ENCODE data around the gene RTP1. TPM values are rescaled to one million over a fixed set of nuclear protein-coding genes. Genes with fewer than 3 reads are reported as not detected.
A peak's percentile ranks its signal among the peaks of the same experiment; 100 is the strongest.
"Not testable (repeated sequence)": the region's sequence is repeated elsewhere in the genome, so short reads cannot be mapped to it uniquely, and the experiment has no call there.

RTP1 gene, protein sequence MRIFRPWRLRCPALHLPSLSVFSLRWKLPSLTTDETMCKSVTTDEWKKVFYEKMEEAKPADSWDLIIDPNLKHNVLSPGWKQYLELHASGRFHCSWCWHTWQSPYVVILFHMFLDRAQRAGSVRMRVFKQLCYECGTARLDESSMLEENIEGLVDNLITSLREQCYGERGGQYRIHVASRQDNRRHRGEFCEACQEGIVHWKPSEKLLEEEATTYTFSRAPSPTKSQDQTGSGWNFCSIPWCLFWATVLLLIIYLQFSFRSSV
- not detected for total RNA-seq
- long read RNA-seq: 0 reads

DNA sequence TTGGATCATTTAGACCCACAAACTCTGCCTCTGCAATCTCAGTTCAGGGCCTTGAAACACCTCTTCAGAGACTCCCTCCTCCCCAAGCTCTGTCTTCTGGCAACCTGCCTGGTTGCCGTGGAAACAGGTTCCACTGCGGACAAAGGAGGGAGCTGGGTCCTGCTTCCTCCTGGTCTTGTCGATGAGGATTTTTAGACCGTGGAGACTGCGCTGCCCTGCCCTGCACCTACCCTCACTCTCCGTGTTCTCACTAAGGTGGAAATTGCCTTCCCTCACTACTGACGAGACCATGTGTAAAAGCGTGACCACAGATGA is at the start of gene RTP1:
Gene RTP1, plus strand, starts transcription at position 152 of the 315 bp plus-strand sequence. Its CDS starts 30 bp downstream, at position 182.
- intact Hi-C loops (cut with DNase I, micrococcal nuclease): no loop called here
- ATAC-seq: no peak
- DNase-seq: no peak

DNA sequence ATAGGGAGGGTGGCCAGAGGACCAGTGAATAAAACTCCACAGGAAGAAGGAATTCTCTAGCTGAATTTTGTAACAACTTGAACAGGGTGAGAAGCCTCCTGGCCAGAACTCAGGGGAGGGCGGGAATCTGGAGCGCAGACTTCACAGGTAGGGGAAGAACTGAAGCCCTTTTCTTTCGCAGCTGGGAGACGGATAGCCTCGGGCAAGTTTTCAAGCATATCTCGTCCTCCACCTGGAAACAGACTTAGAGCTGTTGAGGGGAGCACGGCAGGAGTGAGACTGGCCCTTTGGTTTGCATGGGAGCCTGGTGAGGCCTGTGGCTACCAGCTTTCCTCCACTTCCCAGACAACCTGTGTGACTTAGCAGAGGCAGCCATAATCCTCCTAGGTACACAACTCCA is 47.1 kb upstream of the RTP1 start:
- intact Hi-C loops (cut with DNase I, micrococcal nuclease): no loop called here
- ATAC-seq: no peak
- no peak for DNase-seq

DNA sequence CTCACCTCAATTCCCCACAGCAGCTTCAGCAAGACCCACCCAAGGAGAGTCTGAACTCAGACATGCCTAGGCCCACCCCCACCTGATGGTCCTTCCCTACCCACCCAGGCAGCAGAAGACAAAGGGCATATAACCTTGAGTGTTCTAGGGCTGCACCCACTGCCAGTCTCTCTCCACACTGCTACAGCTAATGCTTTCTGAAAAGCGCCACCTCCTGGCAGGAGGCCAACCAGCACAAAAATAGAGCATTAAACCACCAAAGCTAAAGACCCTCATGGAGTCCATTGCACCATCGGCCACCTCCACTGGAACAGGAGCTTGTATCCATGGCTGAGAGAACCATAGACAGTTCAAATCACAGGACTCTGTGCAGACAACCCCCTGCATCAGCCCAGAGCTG is 46.7 kb upstream of the RTP1 start:
- ATAC-seq: no peak
- DNase-seq: peak in 1 of 2 donors; percentile 51
- intact Hi-C loops (cut with DNase I, micrococcal nuclease): no loop called here

DNA sequence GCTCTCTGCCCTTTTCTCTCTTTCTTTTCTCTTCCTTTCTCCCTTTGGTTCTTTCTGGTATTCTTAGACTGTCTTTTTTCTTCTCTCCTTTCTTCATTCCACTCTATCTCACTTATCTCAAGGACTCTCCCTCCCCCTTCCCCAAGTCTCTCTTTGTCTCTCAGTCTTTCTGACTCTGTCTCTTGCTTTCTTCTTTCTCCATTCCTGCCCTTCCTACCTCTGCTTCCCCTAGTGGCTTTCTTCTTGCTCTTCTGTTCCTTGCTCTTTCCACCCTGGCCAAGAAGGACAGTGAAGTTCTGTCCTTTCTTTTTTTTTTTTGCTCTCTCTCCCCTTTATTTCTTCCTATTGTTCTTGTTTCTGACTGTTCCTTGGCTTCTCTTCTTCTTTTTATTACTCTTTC is 35.7 kb upstream of the RTP1 start:
- ATAC-seq: no peak
- intact Hi-C loops (cut with DNase I, micrococcal nuclease): loop anchor here in 1 of 2 donors (10.0 kb wide), 1 partner anchor 307 kb away; no protein-coding TSS in a partner anchor
- no peak for DNase-seq

DNA sequence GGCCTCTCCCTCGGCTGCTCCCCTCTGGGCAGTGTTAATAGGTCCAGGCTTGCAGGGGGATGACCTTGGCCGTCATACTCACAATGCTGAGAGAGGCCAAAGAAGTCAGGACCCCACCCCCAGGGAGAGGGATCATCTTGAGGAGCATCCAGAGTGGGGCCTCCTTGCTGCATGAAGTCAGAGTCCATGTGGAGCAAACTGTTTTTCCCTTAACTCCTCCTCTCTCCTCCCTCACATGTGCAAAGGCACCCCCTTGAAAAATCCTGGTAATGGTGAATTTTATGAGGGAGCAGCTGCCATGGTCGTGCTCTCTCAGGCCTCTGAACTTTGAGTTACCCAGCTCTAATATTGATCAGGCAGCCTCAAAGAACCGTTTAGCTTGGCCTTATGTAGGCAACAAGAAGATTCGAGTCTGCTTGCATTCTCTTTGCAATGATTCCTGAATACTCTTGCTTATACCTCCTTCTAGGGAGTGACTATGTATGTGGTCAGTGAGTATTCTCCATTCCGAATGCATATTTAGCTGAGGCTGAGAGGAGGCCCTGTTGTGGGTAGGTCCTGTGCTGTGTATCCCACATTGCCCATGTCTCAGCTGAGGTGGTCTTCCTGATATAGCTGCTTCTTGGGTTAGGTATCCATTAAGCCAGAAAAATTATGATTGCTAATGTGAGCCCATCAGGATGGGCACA is 34.9 kb upstream of the RTP1 start:
- intact Hi-C loops (cut with DNase I, micrococcal nuclease): loop anchor here in 1 of 2 donors (10.0 kb wide), 1 partner anchor 308 kb away; no protein-coding TSS in a partner anchor
- DNase-seq: no peak
- ATAC-seq: no peak

DNA sequence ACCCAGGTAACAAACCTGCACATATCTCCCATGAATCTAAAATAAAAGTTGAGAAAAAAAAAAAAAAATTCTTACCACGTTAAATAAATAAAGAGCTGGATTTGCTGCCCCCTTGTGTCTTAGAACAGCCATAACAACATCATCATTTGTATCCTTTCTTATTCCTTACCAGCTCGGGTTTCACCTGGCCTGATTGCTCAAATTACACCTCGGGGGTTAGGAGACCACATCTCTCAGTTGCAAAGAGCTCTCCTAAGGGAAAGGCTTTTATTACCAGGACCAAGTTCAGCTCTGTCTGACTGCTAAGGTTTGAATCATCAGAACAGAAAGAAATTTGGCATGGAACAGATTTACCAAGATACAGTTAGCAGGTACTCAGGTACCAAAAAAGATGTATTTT is 32.1 kb upstream of the RTP1 start:
- DNase-seq (no peak), ATAC-seq (peak; percentile 46)
- intact Hi-C loops (cut with DNase I, micrococcal nuclease): loop anchor here in 1 of 2 donors (5.0 to 10.0 kb wide), 2 partner anchors 53 to 310 kb away; no protein-coding TSS in a partner anchor

DNA sequence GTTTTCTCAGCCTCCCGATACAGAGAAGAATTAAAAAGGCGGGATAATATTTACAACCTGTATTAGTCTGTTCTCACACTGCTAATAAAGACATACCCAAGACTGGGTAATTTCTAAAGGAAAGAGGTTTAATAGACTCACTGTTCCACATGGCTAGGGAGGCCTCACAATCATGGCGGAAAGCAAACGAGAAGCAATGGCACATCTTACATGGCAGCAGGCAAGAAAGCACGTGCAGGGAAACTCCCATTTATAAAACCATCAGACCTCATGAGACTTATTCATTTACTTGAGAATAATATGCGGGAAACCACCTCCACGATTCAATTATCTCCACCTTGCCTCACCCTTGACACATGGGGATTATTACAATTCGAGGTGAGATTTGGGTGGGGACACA is 30.5 kb upstream of the RTP1 start:
- ATAC-seq (no peak), DNase-seq (no peak)
- intact Hi-C loops (cut with DNase I, micrococcal nuclease): loop anchor here in 1 of 2 donors (5.0 to 10.0 kb wide), 2 partner anchors 54 to 312 kb away; no protein-coding TSS in a partner anchor

DNA sequence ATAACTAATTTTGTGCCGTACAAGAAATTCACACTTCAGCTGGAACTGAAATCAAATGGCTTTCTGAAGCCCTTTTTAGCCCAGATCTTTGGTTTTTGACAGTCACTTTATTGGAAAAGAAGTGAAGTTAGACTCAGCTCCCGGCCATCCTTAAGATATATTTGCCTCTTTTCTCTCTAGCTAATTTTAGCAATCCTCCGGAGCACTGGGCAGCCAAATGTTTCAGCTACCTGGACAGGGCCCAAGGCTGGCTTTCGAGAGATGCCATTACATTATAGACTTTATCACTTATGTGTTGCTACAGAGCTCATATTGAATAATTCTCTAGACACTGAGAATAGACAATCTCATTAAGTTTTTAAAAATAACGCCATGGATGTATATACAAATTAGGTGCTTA is 29.5 kb upstream of the RTP1 start:
- ATAC-seq (no peak), DNase-seq (no peak)
- intact Hi-C loops (cut with DNase I, micrococcal nuclease): loop anchor here in 1 of 2 donors (5.0 to 10.0 kb wide), 2 partner anchors 55 to 313 kb away; no protein-coding TSS in a partner anchor

DNA sequence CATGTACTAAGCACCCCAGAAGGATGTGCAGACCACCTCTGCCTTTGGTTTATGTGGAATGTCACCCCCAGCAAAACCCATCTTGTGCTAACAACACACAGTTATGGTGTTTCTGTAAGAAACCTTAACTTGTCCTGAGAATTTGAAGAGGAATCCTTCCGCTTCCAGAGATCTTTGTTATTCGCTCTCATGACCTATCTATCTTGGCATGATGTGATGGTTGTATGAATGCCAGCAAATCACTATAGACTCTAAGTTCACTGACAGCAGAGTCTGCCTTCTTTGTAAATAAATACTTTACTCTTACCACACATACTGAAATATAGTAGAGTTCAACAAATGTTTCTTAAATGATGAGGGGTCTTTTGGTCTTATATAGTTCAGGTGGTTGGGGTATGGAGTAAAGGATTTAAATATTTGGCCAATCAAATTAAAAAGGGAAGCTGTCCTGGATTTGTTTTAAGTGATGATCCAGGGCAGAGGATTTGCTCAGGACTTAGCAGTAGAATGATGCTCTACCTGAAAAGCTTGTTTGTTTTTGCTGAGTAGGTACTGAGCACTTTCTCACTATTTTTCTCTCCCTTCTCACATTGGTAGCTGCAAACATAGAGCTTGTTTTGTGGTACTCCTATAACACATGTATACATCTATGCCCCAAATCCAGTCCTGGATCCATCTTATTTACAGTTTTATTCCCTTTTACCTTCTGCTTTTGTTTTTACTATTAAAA is 27.9 kb upstream of the RTP1 start:
- intact Hi-C loops (cut with DNase I, micrococcal nuclease): loop anchor here in 1 of 2 donors (5.0 to 10.0 kb wide), 2 partner anchors 57 to 315 kb away; no protein-coding TSS in a partner anchor
- DNase-seq: no peak
- ATAC-seq: no peak

DNA sequence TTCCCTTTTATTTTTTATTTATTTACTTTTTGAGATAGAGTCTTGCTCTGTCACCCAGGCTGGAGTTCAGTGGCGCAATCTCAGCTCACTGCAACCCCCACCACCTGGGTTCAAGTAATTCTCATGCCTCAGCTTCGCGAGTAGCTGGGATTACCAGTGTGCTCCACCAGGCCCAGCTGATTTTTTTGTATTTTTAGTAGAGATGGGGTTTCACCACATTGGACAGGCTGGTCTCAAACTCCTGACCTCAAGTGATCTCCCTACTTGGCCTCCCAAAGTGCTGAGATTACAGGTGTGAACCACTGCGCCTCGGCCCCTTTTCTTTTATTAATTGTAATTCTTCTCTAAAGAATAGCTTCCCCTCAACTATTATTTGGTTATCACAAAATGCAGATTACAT is 26.4 kb upstream of the RTP1 start:
- intact Hi-C loops (cut with DNase I, micrococcal nuclease); ATAC-seq; DNase-seq: not testable (repeated sequence)

DNA sequence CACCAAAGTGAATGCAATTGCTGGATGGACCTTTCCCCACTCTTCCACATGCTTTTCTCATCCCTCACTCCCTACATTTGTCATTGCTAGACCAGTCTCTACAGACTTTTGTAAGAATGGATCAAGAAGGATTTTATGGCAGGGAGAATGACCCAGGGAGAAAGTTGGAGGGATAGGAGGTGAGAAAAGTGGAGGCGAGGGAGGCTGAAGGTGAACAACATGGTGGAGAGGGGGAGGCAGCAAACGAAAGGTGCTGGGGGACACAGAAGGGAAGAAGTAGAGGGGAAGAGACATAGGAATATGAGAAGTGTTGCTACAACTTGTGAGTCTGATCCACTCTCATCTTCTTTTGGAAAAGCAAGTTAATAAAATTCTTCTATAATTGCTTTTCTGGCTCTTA is 24.4 kb upstream of the RTP1 start:
- DNase-seq (no peak), ATAC-seq (no peak)
- intact Hi-C loops (cut with DNase I, micrococcal nuclease): no loop called here

DNA sequence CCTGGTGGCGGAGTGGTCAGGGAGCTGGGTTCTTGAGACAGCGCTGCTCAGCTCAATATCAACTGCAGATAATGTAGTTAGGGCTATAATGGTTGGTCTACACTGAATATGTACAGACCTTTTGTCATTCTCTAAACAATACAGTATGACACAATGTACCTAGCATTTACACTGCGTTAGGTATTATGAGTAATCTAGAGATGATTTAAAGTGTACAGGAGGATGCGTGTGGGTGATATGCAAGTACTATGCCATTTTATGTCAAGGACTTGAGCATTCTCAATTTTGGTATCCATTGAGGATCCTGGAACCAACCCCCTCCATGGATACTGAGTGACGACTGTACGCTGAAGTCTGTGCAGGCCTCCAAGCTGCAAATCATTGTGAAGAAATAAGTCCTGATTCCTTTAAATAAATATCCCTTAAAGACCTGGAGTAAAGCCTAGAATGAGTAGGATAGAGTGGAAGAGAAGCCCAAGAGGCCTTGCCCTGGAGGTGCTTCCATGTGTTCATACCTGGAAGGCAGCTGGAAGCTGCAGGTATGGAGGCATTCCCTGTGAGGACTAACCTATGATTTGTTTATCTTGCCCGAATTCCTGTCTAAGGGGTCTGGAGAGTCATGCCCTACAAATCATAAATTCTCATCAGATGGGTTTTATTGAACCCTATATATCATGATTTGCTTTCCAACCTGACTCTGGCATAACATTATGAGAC is 15.7 kb upstream of the RTP1 start:
- DNase-seq: no peak
- ATAC-seq: no peak
- intact Hi-C loops (cut with DNase I, micrococcal nuclease): no loop called here

DNA sequence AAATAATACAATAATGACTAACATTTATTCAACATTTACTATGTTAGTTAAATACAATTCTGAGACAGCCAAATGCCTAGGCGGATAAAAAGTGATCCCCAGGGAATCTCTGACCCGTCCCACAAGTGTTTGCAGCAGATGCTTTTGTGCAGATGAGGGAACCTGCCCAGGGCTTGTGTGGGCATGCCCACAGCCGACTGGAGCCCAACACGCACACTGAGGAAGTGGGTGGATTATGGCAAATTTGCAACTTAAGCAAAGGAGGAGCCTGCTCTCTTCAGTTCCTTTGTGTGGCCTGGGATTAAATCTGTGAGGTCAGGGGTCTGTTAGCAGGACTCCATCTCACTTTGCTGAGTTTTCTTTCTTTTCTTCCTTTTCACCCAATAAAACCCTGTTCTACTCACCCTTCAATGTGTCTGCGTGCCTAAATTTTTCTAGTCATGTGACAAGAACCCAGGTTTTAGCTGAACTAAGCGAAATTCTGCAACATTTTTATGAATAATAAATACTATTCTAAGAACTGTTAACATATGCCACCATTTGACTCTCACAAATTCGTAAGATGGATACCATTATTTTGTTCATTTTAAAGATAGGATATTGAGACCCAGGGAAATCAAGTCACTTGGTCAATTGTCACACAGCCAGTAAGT is 13.9 kb upstream of the RTP1 start:
- intact Hi-C loops (cut with DNase I, micrococcal nuclease): no loop called here
- DNase-seq: no peak

DNA sequence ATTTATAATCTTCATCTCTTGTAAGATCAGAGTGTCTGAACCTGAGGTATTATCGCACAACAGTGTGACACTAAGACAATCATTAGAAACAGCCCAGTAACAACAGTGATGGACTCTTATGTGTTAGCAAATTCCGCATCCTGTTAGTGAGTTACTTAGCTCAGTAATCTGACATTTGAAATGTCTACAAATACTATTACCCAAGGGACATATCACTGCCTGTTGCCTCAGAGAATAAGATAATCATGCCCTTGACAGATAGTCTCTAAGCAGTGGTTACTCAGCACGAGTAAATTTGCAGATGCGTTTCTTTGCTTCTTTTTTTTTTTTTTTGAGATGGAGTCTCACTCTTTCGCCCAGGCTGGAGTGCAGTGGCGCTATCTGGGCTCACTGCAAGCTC is 13.4 kb upstream of the RTP1 start:
- intact Hi-C loops (cut with DNase I, micrococcal nuclease): no loop called here
- ATAC-seq: no peak

More for the DNA sequence above, 13.9 kb upstream of the RTP1 start:
- no peak for ATAC-seq

DNA sequence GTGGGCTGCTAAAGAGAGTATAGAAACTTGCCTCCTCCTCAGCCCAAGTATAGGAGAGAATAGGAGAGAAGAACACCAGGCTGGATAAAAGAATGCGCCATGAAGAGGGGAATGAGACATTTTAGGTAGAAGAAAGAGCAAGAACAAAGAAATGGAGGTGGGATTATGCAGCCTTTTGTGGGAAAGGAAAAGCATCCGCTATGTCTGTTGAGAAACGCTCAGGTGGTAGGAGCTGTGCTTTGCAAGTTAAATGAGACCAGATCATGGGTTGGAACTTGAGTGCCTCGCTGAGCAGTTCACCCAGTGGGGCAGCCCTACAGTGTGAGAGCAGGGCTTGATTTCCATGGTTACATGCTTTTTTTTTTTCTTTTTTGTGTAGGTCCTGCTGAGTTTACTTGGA is 11.5 kb upstream of the RTP1 start:
- ATAC-seq (no peak), DNase-seq (no peak)
- intact Hi-C loops (cut with DNase I, micrococcal nuclease): no loop called here

More for the DNA sequence above, 13.4 kb upstream of the RTP1 start:
- no peak for DNase-seq

DNA sequence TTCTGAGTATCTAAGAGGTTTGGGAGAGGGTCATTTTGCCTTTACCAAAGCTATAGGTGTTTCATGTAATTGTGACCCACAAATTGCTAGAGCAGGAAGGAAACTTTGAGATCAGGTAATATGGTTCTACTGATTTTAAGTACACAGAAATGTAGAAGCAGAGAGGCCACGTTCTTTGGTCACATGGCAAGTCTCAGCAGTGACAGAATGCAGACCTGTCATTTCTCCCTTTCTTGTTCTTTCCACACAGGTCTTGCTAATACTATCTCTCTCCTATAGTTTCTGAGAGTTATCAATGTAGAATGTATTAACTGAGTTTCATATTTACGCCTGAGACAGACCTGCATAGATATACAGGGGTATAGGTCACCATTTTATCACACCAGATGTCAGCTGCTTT is 10.9 kb upstream of the RTP1 start:
- DNase-seq: no peak
- ATAC-seq: no peak
- intact Hi-C loops (cut with DNase I, micrococcal nuclease): no loop called here

DNA sequence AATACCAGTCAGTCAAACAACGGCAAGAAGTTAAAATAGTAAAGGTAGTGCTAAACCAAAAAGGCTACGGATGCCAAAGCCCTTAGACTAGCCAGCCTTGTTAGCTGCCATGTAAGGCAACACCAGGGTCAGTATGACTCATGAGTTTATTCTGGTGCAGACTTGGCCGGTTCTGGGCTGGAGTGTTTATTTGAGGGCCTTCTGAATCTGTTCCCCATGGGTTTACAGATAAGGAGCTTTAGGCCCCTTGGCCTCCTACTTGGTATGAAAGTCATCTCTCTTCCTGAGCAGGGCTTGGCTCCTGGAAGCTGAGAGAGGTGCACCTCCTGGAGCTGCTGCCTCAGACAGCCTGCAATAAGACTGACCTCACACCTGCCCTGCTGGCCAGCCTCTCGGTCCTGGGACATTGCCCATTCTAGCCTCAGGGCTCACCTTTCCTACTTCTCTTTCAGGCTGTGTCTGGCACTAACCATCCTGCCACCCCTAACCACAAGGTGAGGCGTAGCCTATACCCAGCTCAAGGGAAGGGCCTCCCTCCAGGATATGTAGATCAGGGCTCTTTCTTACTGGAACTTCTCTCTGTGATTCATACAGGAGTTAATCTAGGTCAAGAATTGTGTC is 10.4 kb upstream of the RTP1 start:
- intact Hi-C loops (cut with DNase I, micrococcal nuclease): no loop called here
- DNase-seq: peak in 1 of 2 donors; percentile 48
- no peak for ATAC-seq

DNA sequence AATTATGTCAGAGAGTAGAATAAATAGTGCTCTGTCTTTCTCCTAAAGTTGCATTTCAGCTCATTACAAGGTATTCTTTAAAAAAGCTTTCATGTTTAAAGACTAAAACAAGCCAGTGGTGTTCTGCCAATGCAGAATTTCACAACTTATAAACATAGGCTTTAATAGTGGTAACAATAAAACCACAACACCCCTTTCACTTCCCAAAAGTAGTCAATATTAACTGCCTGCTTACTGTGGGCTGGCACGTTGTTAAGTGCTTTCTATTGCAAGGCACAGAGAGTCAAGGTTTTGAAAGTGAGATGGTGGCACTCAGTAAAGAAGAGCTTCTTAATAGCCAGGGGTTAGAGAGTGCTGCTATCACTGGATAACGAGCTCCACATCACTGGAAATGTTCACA is 8.4 kb upstream of the RTP1 start:
- ATAC-seq: no peak
- no peak for DNase-seq
- intact Hi-C loops (cut with DNase I, micrococcal nuclease): no loop called here
